Neuronal stem cell (in vitro differentiated cells): ENCODE results near the gene DNAH8.
"Not testable (repeated sequence)": the region's sequence is repeated elsewhere in the genome, so short reads cannot be mapped to it uniquely, and the experiment has no call there.

Experiments
- DNase-seq: peaks from one replicate; pipeline ENCODE4 v3.0.0-alpha.2; 2013; ENCODE audit warnings: low spot score
- H2AFZ ChIP-seq: one replicate; pipeline ENCODE4 v1.6.1; 2013; ENCODE audit warnings: mild to moderate bottlenecking, low read length, inconsistent platforms
- H2AK5ac ChIP-seq: 2 replicates; pipeline ENCODE4 v1.6.1; 2013; ENCODE audit warnings: low read depth, mild to moderate bottlenecking, inconsistent platforms, low read length, moderate library complexity, mixed read lengths
- H2BK120ac ChIP-seq: 2 replicates; pipeline ENCODE4 v1.6.1; 2013; ENCODE audit warnings: low read depth, mild to moderate bottlenecking, inconsistent platforms, low read length, moderate library complexity, mixed read lengths
- H2BK12ac ChIP-seq: one replicate; pipeline ENCODE4 v1.6.1; 2013; ENCODE audit warnings: low read length, inconsistent platforms
- H2BK15ac ChIP-seq: 2 replicates; pipeline ENCODE4 v1.6.1; 2013; ENCODE audit warnings: mild to moderate bottlenecking, low read length, inconsistent platforms, mixed read lengths
- H2BK5ac ChIP-seq: one replicate; pipeline ENCODE4 v1.6.1; 2013; ENCODE audit warnings: inconsistent platforms, mild to moderate bottlenecking, low read length, moderate library complexity
- H3K14ac ChIP-seq: one replicate; pipeline ENCODE4 v1.6.1; 2013; ENCODE audit warnings: low read length, inconsistent platforms
- H3K18ac ChIP-seq: 2 replicates; pipeline ENCODE4 v1.6.1; 2013; ENCODE audit warnings: low read length, inconsistent platforms
- H3K23ac ChIP-seq: 2 replicates; pipeline ENCODE4 v1.6.1; 2013; ENCODE audit warnings: low read depth, mild to moderate bottlenecking, mixed read lengths, low read length, inconsistent platforms; ENCODE audit not compliant: poor library complexity
- H3K27ac ChIP-seq: replicated peaks from 3 replicates; pipeline ENCODE4 v1.5.1; 2013; ENCODE audit warnings: low read length, inconsistent platforms
- H3K27me3 ChIP-seq, 3 experiments: 2 replicates each; pipeline ENCODE4 v1.6.1; 2013; ENCODE audit warnings: low read length in 3 of 3, mild to moderate bottlenecking in 2 of 3, inconsistent platforms in 1 of 3, low read depth in 1 of 3, mixed read lengths in 1 of 3, moderate library complexity in 1 of 3; ENCODE audit not compliant: control insufficient read depth in 3 of 3, insufficient read depth in 3 of 3
- H3K36me3 ChIP-seq, 2 donors: replicated peaks in 1 of 2; 2 replicates each; pipeline ENCODE4 v1.6.1; 2013; ENCODE audit warnings: low read length in 2 of 2; ENCODE audit not compliant: control insufficient read depth in 2 of 2, insufficient read depth in 2 of 2
- H3K4ac ChIP-seq: 2 replicates; pipeline ENCODE4 v1.6.1; 2013; ENCODE audit warnings: inconsistent platforms, mild to moderate bottlenecking, low read length, moderate library complexity
- H3K4me1 ChIP-seq, 2 donors: 1 replicate in 1 of 2; 2 replicates in 1 of 2; pipeline ENCODE4 v1.6.1; 2013; ENCODE audit warnings: low read length in 2 of 2, low read depth in 1 of 2; ENCODE audit not compliant: control insufficient read depth in 2 of 2, insufficient read depth in 1 of 2
- H3K4me2 ChIP-seq: one replicate; pipeline ENCODE4 v1.6.1; 2013; ENCODE audit warnings: mild to moderate bottlenecking, low read length, inconsistent platforms; ENCODE audit not compliant: insufficient read depth, poor library complexity, severe bottlenecking
- H3K4me3 ChIP-seq, 2 donors: 2 replicates each; pipeline ENCODE4 v1.5.1; 2013; ENCODE audit warnings: low read length in 2 of 2, mild to moderate bottlenecking in 2 of 2, inconsistent platforms in 1 of 2, moderate library complexity in 1 of 2
- H3K79me1 ChIP-seq: one replicate; pipeline ENCODE4 v1.6.1; 2013; ENCODE audit warnings: low read depth, mild to moderate bottlenecking, inconsistent platforms, low read length, moderate library complexity
- H3K9ac ChIP-seq: one replicate; pipeline ENCODE4 v1.6.1; 2013; ENCODE audit warnings: mild to moderate bottlenecking, low read depth, low read length, inconsistent platforms; ENCODE audit not compliant: poor library complexity
- H3K9me3 ChIP-seq, 2 donors: replicated peaks in 1 of 2; 2 replicates each; pipeline versions ENCODE3 to v1.6.1; 2013; ENCODE audit warnings: low read length in 2 of 2, mild to moderate bottlenecking in 2 of 2, inconsistent platforms in 1 of 2, low read depth in 1 of 2, mixed read lengths in 1 of 2, moderate library complexity in 1 of 2; ENCODE audit not compliant: control insufficient read depth in 2 of 2, insufficient read depth in 1 of 2
- H4K8ac ChIP-seq: one replicate; pipeline ENCODE4 v1.6.1; 2013; ENCODE audit warnings: low read depth, mild to moderate bottlenecking, inconsistent platforms, low read length, moderate library complexity
- H4K91ac ChIP-seq: one replicate; pipeline ENCODE4 v1.6.1; 2013; ENCODE audit warnings: low read length, low read depth, mild to moderate bottlenecking, inconsistent platforms; ENCODE audit not compliant: poor library complexity
- WGBS, 2 donors: extraction: QIAGEN DNeasy Blood & Tissue Kit; methylation state at CpG; one replicate each; pipeline ENCODE4 v1.1.7; 2013; ENCODE audit warnings: missing lambda C conversion rate in 2 of 2, mixed read lengths in 1 of 2; ENCODE audit not compliant: insufficient read length in 2 of 2, insufficient replicate concordance in 1 of 2; ENCODE audit errors: extremely low coverage in 2 of 2; 5-methylcytosine and 5-hydroxymethylcytosine counted together

Gene DNAH8

GRCh38 chr6:38871741-38872568, 156.8 kb downstream of the DNAH8 start:
- no peak overlapping the region for H2BK12ac ChIP-seq
- H3K14ac ChIP-seq: no peak overlapping the region
- H3K27me3 ChIP-seq: peaks cover 0 to 6% (median 0%) of the 10 kb centered on the region in 3 experiments
- H3K4me2 ChIP-seq: no peak overlapping the region
- no peaks in the 10 kb centered on the region for H3K36me3 ChIP-seq
- H2BK5ac ChIP-seq: no peak overlapping the region
- H4K8ac ChIP-seq: no peak overlapping the region
- H3K4me1 ChIP-seq: peaks cover 0 to 3% of the 10 kb centered on the region in 2 donors
- H4K91ac ChIP-seq: no peak overlapping the region
- no peak overlapping the region for H3K27ac ChIP-seq
- H3K23ac ChIP-seq: no peak overlapping the region
- H2BK15ac ChIP-seq: no peak overlapping the region
- DNase-seq: peak; percentile 63
- no peak overlapping the region for H3K9ac ChIP-seq
- no peak overlapping the region for H2BK120ac ChIP-seq
- no peaks in the 10 kb centered on the region for H3K9me3 ChIP-seq
- H2AFZ ChIP-seq: no peak overlapping the region
- H3K4ac ChIP-seq: no peak overlapping the region
- no CpG with 5 or more reads among the region's 15 CpGs for WGBS, 2 donors
- no peak overlapping the region for H3K18ac ChIP-seq
- H3K79me1 ChIP-seq: no peaks in the 10 kb centered on the region
- no peak overlapping the region for H2AK5ac ChIP-seq
- H3K4me3 ChIP-seq: no peak overlapping the region

GRCh38 chr6:38873001-38873400, 157.9 kb downstream of the DNAH8 start:
- Histone ChIP-seq H2BK5ac (no peak overlapping the region), H3K18ac (no peak overlapping the region), H3K79me1 (no peaks in the 10 kb centered on the region), H4K8ac (no peak overlapping the region), H2BK120ac (no peak overlapping the region), H2BK12ac (no peak overlapping the region), H3K4ac (no peak overlapping the region), H4K91ac (no peak overlapping the region), H3K27me3 (peaks cover 0 to 6% (median 0%) of the 10 kb centered on the region in 3 experiments), H3K27ac (no peak overlapping the region), H2AK5ac (no peak overlapping the region), H3K4me1 (peaks cover 0 to 3% of the 10 kb centered on the region in 2 donors), H3K9me3 (no peaks in the 10 kb centered on the region), H3K9ac (no peak overlapping the region), H3K23ac (no peak overlapping the region), H2AFZ (no peak overlapping the region), H3K14ac (no peak overlapping the region), H3K36me3 (no peaks in the 10 kb centered on the region), H2BK15ac (no peak overlapping the region), H3K4me2 (no peak overlapping the region), H3K4me3 (no peak overlapping the region)
- WGBS, 2 donors: no CpG with 5 or more reads among the region's 6 CpGs
- DNase-seq: no peak

- not testable (repeated sequence) for H3K18ac ChIP-seq, H3K14ac ChIP-seq, H3K9ac ChIP-seq, H3K23ac ChIP-seq, H3K4me3 ChIP-seq, H3K4me1 ChIP-seq, H3K9me3 ChIP-seq, H3K4ac ChIP-seq, H2AFZ ChIP-seq, H2AK5ac ChIP-seq, DNase-seq, H2BK15ac ChIP-seq, H3K4me2 ChIP-seq, H4K91ac ChIP-seq, H3K27me3 ChIP-seq, H2BK12ac ChIP-seq, H3K27ac ChIP-seq, H4K8ac ChIP-seq, H2BK5ac ChIP-seq, H3K79me1 ChIP-seq, H3K36me3 ChIP-seq, H2BK120ac ChIP-seq
- no CpG with 5 or more reads among the region's 1 CpG for WGBS, 2 donors
These were observed 158.7 kb downstream of the DNAH8 start for GRCh38 chr6:38873816-38874215.

- H2BK15ac ChIP-seq: no peak overlapping the region
- H3K14ac ChIP-seq: no peak overlapping the region
- no peak overlapping the region for H4K91ac ChIP-seq
- H3K79me1 ChIP-seq: no peaks in the 10 kb centered on the region
- H3K27ac ChIP-seq: no peak overlapping the region
- H3K4me3 ChIP-seq: no peak overlapping the region
- DNase-seq: no peak
- H2BK120ac ChIP-seq: no peak overlapping the region
- H3K18ac ChIP-seq: no peak overlapping the region
- peaks cover 0 to 3% of the 10 kb centered on the region in 2 donors for H3K4me1 ChIP-seq
- H4K8ac ChIP-seq: no peak overlapping the region
- no peak overlapping the region for H2AK5ac ChIP-seq
- H3K4me2 ChIP-seq: no peak overlapping the region
- no peaks in the 10 kb centered on the region for H3K36me3 ChIP-seq
- H2BK5ac ChIP-seq: no peak overlapping the region
- no peak overlapping the region for H3K23ac ChIP-seq
- no peak overlapping the region for H3K4ac ChIP-seq
- H3K9me3 ChIP-seq: no peaks in the 10 kb centered on the region
- peaks cover 0 to 6% (median 0%) of the 10 kb centered on the region in 3 experiments for H3K27me3 ChIP-seq
- WGBS, 2 donors: no CpG with 5 or more reads among the region's 7 CpGs
- H2AFZ ChIP-seq: no peak overlapping the region
- H3K9ac ChIP-seq: no peak overlapping the region
- H2BK12ac ChIP-seq: no peak overlapping the region
These were observed 161.4 kb downstream of the DNAH8 start for GRCh38 chr6:38876475-38876874.
